ENCODE data around the gene CBX7. TPM values are rescaled to one million over a fixed set of nuclear protein-coding genes. Genes with fewer than 3 reads are reported as not detected.

The CBX7 gene
- total RNA-seq, 1 donor from 2014 or later: 8.3 TPM

DNA sequence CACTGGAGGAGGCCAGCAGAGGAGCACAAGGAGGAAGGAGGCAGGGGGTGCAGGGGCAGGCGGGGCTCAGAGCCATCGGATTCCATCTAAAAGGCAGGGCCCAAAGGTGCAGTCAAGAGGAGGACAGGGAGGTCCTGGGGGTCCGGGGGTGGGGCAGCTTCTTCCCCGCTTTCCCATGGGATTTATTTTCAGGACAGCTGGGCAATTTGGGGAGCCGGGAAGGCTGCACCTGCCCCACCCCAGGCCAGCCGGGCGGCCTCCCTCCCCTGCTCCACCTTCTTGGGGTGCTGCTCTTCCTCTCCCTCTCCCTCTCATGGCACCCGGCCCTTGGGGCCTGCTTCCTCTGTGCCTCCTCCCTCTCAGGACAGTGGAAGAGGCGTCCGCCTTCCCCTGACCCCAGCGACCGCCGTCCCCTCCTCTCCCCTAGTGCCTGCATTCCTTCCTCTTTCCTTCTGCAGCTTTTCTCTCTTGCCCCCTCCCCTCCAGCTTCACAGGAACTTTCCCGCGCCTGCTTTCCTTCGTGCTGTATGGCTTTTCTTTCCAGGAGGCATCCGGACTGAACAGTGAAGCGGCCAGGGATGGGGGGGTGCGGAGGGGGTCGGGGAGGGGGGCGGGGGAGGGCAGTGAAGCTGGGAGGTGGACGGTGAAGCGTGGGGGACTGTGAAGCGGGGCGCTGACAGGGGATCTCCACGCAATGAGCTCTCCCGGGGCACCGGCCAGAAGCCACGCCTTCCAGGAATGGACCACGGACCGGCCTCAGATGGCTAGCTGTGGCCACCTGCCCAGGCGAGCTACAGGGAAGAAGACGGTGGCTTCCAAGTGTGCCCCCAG lies 28.5 kb downstream of the CBX7 start:
- no peak for DNase-seq

DNA sequence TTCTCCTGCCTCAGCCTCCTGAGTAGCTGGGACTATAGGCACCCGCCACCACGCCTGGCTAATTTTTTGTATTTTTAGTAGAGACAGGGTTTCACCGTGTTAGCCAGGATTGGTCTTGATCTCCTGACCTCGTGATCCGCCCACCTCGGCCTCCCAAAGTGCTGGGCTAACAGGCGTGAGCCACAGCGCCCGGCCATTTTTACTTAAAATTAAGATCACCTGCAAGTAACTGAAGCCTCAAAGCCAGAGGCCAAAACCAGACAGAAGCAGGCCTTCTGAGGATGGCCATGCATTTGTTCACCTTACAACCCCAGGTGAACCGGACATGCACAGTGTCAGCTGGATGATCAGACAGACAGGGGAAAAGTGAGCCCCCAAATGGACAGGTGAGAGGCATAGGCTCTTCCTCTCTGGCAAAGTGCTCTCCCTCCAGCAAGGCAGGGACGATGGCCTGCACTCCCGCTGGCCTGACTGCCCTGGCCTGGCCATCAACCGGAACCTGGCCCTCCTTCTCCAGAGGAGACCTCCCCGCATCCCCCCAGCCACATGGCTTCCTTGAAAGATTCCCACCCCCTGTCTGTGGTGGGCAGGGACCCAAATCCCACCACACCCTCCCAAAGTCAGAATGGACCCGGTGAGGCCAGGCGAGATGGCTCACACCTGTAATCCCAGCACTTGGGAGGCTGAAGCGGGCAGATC lies 29.6 kb downstream of the CBX7 start:
- no peak for DNase-seq

DNA sequence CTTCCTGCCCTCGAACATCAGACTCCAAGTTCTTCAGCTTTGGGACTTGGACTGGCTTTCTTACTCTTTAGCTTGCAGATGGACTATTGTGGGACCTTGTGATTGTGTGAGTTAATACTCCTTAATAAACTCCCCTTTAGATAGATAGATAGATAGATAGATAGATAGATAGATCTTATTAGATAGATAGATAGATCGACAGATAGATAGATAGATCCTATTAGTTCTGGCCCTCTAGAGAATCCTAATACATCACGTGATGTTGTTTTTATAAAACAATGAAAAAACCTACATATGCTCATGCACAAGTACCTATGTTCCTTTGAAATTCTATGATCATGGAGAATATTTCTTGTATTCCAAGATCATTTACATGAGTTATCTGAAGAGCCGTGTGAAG lies 31.5 kb downstream of the CBX7 start:
- no peak for DNase-seq

DNA sequence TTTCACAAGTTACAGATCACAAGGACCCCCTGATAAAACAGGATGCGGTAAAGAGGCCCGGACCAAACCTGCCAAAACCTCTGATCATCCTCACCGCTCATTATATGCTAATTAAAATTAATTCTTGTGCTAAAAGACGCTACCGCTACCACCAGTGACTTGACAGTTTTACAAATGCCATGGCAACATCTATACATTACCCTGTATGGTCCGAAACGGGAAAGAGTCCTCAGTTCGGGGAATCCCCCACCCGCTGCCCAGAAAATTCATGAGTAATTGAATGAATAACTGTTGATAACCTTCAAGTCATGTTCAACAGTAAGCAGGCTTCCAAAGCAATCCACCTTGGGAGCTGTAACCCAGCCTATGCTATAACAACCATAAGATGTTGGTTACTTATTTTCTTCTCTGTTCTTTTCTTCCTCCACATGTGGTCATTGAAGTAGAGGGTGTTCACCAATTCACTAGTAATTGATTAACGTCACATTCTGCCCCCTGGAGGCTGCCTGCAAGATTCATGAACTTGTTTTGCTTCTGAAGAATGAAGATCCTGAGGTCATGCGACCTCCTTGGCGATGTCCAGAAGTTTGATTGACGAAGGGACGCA lies 34.8 kb downstream of the CBX7 start:
- DNase-seq: peak; percentile 47

DNA sequence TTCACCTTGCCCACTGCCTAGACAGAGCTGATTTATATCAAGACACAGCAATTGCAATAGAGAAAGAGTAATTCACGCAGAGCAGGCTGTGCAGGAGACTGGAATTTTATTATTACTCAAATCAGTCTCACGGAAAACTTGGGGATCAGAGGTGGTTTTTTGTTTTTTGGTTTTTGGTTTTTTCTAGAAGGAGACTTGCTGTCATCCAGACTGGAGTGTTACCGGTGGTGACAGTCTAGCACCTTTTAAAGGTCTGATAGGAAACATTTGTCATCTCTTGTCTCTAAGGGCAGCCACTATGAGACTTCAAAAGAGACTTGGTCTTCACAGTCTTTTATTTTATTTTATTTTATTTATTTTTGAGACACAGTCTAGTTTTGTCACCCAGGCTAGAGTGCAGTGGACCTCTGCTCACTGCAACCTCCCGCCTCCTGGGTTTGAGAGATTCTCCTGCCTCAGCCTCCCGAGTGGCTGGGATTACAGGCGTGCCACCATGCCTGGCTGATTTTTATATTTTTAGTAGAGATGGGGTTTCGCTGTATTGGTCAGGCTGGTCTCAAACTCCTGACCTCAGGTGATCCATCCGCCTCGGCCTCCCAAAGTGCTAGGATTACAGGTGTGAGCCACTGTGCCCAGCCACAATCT lies 36.4 kb downstream of the CBX7 start:
- no peak for DNase-seq

DNA sequence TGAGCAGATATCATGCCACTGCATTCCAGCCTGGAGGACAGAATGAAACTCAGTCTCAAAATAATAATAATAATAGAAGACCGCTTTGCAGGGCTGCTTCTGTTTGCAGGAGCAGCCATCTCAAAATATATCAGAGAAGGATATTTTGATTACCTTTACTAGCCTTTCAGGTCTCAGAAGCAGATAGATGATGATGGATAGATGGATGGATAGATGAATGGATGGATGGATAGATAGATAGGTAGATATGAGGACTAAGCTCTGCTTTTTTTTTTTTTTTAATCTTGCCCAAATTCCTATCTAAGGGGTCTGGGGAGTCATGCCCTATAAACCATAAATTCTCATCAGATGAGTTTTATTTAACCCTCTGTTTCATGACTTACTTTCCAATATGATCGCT lies 36.9 kb downstream of the CBX7 start:
- DNase-seq: no peak

DNA sequence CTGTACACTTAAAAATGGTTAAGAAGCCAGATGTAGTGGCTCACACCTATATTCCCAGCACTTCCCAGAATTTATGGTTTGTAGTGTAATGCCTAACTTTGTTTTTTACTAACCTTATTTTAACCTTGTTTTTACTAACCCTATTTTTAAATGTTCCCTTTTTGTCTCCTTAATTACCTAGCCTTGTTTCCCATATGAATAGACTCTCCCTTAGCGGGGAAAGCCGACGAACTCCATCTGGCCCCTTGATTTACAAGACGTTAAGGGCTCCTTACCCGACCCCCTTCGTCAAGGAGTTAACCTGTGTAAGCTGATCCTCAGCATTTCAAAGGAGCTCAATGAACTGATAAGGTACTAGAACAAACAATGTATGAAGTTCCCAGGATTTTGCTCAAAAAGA lies 38.4 kb downstream of the CBX7 start:
- DNase-seq: no peak

DNA sequence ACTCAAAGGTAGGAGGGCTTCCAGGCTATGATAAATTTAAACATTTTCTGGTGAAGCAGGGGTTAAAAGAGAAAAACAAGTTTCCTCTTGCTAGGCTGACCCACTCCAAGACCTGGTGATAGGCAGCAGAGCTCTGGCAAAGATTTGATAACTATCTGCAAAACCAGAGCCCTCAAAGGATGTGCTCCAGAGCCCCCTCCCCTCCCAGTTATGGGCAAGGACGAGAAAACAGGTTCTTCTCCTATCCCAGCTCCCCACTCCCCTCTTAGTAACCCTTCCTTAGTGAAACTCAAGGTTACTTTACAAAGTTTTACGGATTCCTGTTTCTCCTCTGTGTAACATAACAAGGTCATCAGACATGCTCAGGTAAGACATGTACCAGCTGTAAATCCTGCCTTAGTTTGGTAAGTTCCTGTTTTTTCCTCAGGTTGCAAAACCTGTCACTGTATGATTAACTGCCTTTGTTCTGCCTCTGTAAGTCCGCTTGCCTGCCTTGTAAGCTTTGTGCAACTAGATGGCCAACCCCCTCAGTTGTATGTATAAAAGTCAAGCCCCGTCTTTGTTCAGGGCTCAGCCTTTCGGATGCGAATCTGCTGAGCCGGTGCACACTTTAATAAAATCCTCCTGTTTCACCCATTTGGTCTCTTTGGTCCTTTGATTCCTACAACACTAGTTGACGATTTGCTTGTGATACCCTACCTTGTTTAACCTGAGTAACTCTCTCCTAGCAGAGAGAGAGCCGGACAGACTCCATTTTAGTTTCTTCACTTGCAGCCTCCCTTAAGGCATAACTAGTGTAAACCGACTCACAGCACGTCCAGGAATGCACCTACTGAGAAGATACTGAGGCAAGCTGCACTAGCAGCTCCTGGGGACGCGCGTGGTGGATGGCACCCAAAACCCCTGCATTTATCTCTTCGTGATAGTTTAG lies 41.6 kb downstream of the CBX7 start:
- no peak for DNase-seq

DNA sequence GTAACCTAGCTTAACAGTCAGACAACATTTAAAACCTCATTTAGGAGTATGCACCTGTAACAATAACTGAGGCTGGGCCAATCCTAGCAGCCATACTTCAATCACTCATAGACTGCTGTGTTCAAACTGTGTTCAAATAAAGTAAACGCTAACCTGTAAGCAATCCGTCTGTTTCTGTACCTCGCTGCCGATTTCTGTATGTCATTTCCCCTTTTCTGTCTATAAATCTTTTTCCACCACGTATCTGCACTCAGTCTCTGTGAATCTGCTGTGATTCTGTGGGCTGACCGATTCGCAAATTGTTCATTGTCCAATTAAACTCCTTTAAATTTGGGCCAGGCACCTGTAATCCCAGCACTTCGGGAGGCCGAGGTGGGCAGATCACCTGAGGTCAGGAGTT lies 43.1 kb downstream of the CBX7 start:
- DNase-seq: no peak

DNA sequence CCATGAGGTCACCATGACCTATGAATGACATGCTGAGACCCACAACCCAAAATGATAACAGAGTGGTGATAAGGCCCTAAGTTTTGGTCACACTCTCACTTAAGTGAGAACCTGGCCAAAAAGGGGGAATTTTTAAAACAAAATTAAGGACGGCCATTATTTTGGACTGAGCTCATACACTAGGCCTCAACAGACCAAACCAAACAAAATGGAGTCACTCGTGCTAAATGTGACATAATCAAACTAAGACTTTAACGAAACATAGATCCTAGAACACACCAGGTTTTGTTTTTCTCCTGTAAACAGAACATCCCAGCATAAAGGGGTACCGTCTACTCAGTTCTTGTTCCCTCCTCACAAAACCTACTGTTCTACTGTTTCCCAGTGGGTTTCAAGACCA lies 44.0 kb downstream of the CBX7 start:
- no peak for DNase-seq

DNA sequence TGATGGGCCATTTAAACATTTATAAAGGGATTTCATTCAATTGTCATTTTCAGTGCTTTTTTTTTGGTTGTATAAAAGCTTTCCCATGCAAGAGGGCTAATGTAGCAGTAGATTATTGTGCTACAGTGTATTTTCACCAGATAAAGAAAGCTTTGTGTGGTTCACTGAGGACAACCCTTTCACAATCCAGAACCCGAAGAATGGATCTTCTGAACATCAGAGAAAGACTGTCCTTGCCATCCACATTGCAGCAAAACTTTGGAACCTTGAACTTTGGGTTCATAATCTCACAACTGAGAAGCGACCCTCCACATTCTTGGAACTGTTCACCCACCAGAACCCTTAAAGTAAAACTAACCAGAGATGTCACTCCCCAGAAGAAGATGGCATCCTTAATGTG lies 46.2 kb downstream of the CBX7 start:
- no peak for DNase-seq

DNA sequence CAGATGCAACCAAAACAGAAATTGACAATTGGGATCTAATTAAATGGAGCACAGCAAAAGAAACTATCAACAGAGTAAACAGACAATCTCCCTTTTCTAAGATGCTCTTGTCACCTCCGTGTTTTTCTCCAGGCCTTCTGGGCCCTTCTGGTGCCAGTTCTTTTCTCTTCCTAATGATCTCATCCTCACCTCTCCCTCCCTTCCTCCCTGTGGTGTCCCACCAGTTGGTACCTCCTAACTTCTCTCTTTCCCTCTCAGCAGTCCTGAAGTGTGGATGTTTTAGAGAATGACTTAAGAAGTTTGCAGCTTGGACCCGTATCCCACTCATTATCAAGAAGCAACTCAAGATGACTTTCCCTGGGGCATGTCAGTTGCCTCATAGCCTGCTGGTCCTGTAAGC lies 49.0 kb downstream of the CBX7 start:
- no peak for DNase-seq

DNA sequence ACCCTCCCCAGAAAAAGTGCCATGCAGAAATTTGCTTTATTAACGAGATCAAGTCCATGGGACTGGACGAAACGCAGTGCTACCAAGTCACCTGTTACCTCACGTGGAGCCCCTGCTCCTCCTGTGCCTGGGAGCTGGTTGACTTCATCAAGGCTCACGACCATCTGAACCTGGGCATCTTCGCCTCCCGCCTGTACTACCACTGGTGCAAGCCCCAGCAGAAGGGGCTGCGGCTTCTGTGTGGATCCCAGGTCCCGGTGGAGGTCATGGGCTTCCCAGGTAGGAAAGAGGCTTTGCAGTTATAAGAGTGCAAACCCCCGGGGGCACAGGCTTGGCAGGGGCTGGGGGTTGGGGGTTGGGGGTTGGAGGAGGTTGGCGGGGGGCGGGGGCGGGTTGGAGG lies 51.3 kb downstream of the CBX7 start:
- DNase-seq: no peak

DNA sequence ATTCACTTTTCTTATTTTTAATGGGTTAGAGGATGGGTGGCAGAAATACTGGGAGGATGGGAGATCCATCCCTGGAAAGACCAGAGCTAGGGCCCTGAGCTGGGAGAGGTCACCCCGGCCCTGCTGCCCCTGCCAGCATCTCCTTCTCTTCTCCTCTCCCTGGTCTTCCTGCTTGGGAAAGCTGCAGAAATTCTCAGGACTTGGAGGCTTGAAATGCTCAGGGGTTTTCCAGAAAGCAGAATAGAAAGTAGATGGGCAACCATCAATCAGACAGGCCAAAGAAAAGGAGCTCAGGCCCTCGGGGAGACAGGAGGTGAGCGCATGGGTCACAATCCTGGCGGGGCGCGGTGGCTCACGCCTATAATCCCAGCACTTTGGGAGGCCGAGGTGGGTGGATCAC lies 53.9 kb downstream of the CBX7 start:
- no peak for DNase-seq

DNA sequence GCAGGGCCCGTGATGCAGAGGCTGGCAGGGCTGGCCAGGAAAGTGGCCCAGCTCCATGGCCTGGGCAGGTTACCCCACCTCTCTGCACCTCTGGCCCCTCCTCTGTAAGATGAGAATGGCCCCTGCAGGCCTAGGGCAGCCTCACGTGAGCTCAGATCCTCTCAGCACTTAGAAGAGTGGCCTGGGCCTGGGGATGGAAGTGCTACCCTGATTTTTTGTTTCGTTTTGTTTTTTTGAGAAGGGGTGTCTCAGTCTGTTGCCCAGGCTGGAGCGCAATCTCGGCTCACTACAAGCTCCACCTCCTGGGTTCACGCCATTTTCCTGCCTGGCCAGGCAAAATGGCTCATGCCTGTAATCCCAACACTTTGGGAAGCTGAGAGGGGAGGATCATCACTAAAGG lies 54.5 kb downstream of the CBX7 start:
- no peak for DNase-seq

DNA sequence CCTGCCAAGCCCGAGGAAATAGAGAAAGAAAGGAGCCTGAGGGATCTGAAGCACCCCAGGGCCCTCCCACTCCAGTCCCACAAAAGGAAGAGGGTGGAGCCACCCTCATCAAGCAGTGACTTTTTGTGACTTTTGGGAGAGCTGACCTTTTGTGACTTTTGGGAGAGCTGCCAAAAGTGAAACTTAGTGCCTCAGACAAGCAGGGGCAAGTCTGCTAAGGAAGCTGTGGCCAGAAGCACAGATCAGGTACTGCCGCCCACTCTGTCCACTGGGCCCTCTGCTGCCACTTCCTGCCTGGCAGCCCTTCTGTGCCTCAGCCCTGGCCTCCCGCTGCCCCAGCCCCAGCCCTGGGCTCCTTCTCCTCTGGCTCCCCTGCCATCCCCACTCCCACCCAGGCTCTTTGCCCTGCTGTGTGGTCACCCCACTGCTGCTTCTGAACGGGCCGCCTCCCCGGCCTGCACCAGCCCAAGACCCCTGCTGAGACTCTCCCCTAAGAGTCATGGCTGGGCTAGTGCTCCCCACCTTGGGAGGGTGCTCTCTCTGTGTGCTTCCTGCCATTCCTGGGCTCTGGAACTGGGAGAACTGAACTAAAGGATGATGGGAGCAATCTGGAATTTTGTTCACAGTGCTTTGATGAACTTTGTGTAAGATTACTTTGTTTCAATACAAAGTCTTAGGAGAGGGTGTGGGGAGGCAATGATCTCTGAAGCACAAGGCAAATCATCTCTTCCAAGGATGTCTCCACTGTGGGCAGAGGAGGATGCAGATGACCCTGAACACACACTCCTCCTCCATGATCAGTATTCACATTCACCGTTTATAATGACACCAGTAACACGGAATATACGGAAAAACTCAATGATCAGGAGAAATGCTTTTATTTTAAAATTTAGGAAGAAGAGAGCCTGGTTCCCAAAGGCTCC lies 55.1 kb downstream of the CBX7 start, which contains the start of gene APOBEC3H:
APOBEC3H (plus strand) TSS at position 147 of the 923 bp plus-strand sequence. CDS start 3,035 bp downstream, outside the sequence.
- DNase-seq: no peak

DNA sequence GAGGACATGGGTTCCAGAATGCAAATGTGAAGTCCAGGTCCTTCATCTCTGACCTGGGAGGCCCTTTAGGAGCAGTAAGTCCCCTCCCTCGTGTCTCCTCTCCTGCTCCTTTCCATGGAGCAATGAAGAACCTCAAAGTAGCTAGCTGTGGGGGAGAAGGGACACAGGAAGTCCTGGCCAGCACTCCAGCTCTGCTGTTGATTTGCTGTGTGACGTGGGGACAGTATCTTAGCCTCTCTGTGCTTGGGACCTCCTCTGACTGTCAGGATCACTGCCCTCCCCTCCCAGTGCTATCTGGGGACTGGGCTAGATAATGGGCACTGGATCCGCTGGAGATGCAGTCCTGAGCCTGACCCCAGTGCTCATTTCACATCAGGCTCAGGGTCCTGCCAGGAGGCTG lies 56.5 kb downstream of the CBX7 start:
- no peak for DNase-seq

DNA sequence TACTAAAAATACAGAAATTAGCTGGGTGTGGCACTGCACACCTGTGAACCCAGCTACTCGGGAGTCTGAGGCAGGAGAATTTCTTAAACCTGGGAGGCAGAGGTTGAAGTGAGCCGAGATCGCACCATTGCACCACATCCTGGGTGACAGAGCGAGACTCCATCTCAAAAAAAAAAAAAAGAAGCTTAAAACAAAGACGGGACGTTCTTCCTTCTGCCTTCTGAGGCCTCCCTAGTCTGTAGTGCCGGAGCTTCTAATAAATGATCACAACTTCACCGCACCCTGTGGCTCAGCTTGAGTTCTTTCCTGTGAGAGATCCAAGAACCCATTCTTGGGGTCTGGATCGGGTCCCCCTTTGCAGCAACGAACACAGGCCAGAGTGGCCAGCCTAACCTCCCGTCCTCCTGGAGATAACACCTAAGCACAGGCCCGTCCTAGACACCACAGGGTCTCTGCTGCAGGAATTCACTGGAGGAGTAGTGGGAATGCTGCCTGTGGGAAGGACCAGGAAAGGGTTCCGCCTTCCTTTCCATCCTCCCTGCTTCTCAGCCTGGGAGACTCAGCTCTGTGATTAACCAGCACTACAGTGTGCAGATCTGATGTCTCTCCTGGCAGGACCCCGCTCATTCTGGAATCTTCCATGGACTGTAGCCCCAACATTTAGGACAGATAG lies 57.6 kb downstream of the CBX7 start:
- no peak for DNase-seq

DNA sequence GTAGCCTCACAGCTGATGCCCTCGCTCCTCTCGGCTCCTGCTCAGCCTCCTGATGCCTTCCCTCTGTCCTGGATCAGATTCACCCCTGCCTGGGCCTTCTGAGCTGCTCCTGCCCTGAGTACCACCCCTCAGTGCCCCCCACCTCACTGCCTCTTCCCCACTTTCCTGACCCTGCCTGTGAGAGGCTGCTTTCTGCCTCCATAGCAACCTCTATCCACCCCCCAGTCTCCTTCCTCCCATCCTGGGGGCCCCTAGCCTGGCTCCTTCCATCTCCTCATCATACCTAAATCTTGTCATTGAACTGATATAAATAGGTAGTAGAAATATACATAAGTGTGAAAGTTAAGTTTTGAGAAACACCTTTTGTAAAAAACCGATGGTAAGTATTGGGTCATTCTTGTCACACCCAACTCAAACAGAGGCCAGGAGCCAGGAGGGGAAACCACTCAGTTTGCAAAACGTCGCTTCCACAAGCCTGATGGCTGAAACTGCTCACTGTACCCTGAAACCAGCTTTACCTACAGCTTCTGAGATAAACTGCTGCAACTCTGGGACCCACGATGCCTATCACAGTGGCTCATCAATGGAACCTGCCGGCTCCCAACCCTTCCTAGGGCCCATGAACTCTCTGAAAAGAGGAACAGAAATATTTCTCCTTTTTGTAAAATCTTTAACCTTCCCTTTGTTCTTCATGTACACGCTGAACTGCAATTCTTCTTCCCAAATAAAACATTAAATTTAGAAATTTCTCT lies 60.2 kb downstream of the CBX7 start:
- no peak for DNase-seq

Measured in tongue (tissue), 2 donors.